GM04503 (cell line): ENCODE measurements around the gene USP11.
"Not testable (repeated sequence)": the region's sequence is repeated elsewhere in the genome, so short reads cannot be mapped to it uniquely, and the experiment has no call there.

ENCODE experiments used
- DNase-seq: peaks from one replicate; pipeline ENCODE4 v3.0.0-alpha.2; 2012; ENCODE audit warnings: low read depth

USP11 gene

GRCh38 chrX:47247206-47247998 is 14.6 kb downstream of the USP11 start:
- no peak for DNase-seq

- no peak for DNase-seq
Observed at GRCh38 chrX:47247999-47248320, 15.2 kb downstream of the USP11 start.

GRCh38 chrX:47248576-47248975 is 15.8 kb downstream of the USP11 start:
- DNase-seq: no peak

DNA sequence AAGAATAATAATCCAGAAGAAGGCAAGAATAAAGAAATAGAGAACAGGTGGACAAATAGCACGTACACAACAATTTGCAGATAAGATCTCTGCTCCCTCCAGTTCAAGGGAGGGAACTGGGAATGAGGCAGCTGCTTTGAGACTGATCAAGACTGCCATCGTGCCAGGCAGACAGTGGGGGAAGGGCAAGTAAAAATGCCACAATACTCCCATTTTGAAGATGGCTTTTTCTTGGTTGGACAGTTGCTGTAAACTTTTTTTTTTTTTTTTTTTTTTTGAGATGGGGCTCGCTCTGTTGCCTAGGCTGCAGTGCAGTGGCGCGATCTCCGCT is 17.2 kb downstream of the USP11 start:
- no peak for DNase-seq

GRCh38 chrX:47257620-47258019 is 24.8 kb downstream of the USP11 start:
- DNase-seq: not testable (repeated sequence)

GRCh38 chrX:47264483-47265173 is 31.8 kb downstream of the USP11 start:
- DNase-seq: no peak

GRCh38 chrX:47266643-47267042 is 33.8 kb downstream of the USP11 start:
- DNase-seq: no peak

DNA sequence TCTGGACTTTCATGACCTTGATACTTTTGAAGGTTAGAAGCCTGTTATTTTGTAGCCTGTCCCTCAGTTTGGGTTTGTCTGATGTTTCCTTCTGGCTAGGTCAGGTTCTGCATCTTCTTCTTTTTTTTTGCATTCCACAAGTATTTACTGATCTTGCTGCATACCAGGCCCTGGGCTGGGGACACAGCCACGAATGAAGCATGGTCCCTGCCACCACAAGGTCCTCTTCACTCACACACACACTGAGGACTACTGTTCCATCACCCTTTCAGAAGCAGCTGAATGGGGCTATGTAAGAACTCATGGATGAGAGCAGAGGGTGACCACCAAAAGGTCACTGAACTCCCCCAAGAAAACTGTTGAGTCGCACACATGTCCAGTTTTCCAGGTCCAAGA is 39.2 kb downstream of the USP11 start:
- DNase-seq: no peak

DNA sequence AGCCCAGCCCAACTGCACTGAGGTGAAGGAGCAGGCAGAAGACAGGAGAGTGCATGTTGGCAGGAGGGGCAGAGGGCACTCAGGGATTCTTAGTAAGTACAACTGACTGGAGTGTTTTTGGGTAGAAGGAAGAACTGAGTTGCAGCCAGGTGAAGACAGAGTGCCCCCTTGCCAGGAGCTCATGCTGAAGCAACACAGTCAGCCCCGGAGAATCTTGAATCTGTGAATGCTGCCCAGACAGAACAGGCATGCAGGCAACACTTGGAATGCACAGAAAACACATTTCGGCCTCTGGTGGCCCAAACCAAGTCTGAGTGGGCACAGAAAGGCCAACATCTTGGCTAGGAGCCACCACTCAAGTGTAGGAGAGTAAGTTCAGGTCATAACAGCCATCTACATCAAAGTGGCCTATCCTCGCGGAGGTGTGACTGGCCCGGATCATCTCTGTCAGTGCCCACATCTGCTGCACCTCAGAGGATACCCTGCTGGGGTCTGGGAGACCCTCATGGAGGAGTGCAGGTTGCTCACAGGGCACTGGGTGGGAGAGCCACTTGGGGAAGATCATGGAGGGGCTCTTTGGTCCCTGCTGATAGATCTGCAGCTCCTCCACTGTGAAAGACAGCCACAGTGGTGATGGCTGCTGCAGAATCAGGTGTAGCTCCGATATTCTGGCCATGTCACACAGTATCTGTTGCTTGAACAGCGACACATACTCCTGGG is 40.4 kb downstream of the USP11 start:
- no peak for DNase-seq

DNA sequence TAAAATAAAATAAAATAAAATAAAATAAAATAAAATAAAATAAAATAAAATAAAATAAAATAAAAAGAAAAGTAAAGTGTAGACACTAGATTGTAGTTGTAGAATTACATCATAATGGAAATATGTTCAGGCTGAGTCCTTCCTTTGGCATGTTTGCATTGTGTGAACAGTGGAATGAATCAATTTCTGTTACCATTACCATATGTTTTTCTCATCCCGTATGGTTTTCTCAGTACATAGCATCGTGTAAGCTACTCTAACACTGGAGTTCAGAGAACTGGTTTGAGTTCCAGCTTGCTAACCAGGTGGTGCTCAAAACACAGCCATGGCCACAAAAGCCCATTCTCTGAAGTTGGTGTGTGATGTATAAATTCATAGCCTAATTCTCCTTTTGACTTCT is 45.9 kb downstream of the USP11 start:
- no peak for DNase-seq

GRCh38 chrX:47283015-47283771 is 50.4 kb downstream of the USP11 start:
- no peak for DNase-seq

GRCh38 chrX:47284616-47285015 is 51.8 kb downstream of the USP11 start:
- not testable (repeated sequence) for DNase-seq

- peak; percentile 23 for DNase-seq
Observed at GRCh38 chrX:47285836-47286320, 53.1 kb downstream of the USP11 start.

DNA sequence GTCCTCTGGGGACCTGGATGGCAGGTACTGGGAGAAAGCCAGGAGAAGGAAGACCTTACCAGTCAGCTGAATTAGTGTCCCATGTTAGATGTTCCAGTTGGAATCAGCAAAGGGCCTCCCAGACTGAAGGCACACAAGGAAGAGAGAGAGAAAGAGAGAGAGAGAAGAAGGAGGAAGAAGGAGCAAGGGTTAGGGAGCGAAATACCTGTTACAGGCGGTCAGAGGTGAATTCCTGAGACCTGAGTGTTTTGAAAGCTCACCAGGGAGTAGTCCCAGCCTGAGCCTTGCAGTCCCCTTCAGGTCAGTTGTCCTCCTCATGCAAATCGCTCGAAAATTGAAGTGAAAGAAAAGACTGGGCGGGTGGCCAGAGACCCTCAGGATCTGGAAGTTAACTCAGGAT is 60.3 kb downstream of the USP11 start:
- DNase-seq: no peak

DNA sequence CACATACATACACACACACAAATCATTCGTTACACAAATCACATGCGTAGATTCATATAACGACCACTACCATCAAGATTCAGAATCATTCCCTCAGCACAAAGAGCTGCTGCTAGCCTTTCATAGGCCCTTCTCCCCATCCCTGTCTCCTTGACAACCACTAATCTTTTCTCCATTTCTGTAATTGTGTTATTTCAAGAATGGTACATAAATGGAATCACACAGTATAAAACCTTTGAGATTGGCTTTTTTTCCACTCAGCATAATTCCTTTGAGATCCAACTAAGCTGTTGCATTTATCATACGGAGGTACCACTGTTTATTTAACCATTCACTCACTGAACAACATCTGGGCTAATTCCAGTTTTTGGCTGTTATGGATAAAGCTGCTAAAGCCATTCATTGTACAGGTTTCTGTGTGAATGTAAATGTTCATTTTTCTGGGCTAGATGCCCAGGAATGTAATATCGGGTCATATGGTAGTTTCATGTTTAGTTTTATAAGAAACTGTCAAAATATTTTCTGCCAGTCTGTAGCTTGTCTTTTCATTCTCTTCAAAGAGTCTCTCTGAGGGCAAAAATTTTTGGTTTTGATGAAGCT is 64.1 kb downstream of the USP11 start:
- DNase-seq: no peak

DNA sequence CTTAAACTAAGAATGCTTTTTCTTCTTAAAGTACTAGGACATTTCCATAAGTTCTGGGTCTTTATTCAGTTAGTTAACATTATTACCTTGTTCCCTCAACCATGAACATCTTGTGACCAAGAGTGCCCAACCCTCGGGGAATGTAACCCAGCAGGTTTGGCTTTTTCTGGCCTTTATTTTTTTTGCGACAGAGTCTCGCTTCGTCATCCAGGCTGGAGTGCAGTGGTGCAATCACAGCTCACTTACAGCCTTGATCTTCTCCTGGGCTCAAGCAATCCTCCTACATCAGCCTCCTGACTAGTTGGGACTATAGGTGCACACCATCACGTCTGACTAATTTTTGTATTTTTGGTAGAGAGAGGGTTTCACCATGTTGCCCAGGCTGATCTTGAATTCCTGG is 65.1 kb downstream of the USP11 start:
- DNase-seq: no peak
